ENCODE measurements around the gene MCRIP2. TPM values are rescaled to one million over a fixed set of nuclear protein-coding genes. Genes with fewer than 3 reads are reported as not detected.

The MCRIP2 gene
- polyA plus RNA-seq, 1 donor from 2014 or later: 29.1 TPM

GRCh38 chr16:677316-678190, 35.9 kb downstream of the MCRIP2 start:
- Histone ChIP-seq H3K4me3 (ENCODE audit: low read length) (no peak overlapping the region), H3F3A (ENCODE audit: insufficient read depth, low read length, poor library complexity, severe bottlenecking) (no peaks in the 10 kb centered on the region), H3K9me3 (ENCODE audit: low read length) (no peaks in the 10 kb centered on the region), H4K20me1 (ENCODE audit: insufficient read depth) (peaks cover 6% of the 10 kb centered on the region), H2AFZ (ENCODE audit: low read depth, low read length) (no peak overlapping the region), H3K9ac (ENCODE audit: low read length) (no peak overlapping the region), H3K36me3 (ENCODE audit: insufficient read depth, low read length) (no peaks in the 10 kb centered on the region), H3K9me2 (ENCODE audit: insufficient read depth, low read length) (no peaks in the 10 kb centered on the region), H3K27me3 (ENCODE audit: insufficient read depth, low read depth, low read length) (peaks cover 3% of the 10 kb centered on the region), H3K4me2 (ENCODE audit: low read length) (no peak overlapping the region), H3K79me2 (replicated peaks; ENCODE audit: insufficient read depth, low read length) (peaks cover 14% of the 10 kb centered on the region), H3K27ac (ENCODE audit: low read length) (no peak overlapping the region)
- TF ChIP-seq REST (IDR thresholded peaks at IDR 0.05; ENCODE audit: borderline replicate concordance) (no peak), RAD21 (conservative IDR thresholded peaks at IDR 0.05) (no peak), POLR2AphosphoS5 (IDR thresholded peaks at IDR 0.05) (no peak), EZH2 (IDR thresholded peaks at IDR 0.05; ENCODE audit: borderline replicate concordance, insufficient read depth, low read length, poor library complexity, severe bottlenecking) (no peak), TAF1 (IDR thresholded peaks at IDR 0.05; ENCODE audit: low read depth) (no peak), MXI1 (conservative IDR thresholded peaks at IDR 0.05; ENCODE audit: poor library complexity, severe bottlenecking) (no peak), EP300 (conservative IDR thresholded peaks at IDR 0.05; ENCODE audit: poor library complexity, severe bottlenecking) (no peak), SMC3 (conservative IDR thresholded peaks at IDR 0.05; ENCODE audit: poor library complexity) (no peak)
- TF ChIP-seq, protein P1, sequence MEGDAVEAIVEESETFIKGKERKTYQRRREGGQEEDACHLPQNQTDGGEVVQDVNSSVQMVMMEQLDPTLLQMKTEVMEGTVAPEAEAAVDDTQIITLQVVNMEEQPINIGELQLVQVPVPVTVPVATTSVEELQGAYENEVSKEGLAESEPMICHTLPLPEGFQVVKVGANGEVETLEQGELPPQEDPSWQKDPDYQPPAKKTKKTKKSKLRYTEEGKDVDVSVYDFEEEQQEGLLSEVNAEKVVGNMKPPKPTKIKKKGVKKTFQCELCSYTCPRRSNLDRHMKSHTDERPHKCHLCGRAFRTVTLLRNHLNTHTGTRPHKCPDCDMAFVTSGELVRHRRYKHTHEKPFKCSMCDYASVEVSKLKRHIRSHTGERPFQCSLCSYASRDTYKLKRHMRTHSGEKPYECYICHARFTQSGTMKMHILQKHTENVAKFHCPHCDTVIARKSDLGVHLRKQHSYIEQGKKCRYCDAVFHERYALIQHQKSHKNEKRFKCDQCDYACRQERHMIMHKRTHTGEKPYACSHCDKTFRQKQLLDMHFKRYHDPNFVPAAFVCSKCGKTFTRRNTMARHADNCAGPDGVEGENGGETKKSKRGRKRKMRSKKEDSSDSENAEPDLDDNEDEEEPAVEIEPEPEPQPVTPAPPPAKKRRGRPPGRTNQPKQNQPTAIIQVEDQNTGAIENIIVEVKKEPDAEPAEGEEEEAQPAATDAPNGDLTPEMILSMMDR (IDR thresholded peaks at IDR 0.05; ENCODE audit: poor library complexity, severe bottlenecking): no peak

- H3K79me2 ChIP-seq (replicated peaks; ENCODE audit: insufficient read depth, low read length): peaks cover 18% of the 10 kb centered on the region
- H3K4me3 ChIP-seq (ENCODE audit: low read length): no peak overlapping the region
- no peak overlapping the region for H3K9ac ChIP-seq (ENCODE audit: low read length)
- H3F3A ChIP-seq (ENCODE audit: insufficient read depth, low read length, poor library complexity, severe bottlenecking): no peaks in the 10 kb centered on the region
- H3K4me2 ChIP-seq (ENCODE audit: low read length): no peak overlapping the region
- H3K9me3 ChIP-seq (ENCODE audit: low read length): no peaks in the 10 kb centered on the region
- no peak for TF ChIP-seq EP300 (conservative IDR thresholded peaks at IDR 0.05; ENCODE audit: poor library complexity, severe bottlenecking)
- TF ChIP-seq EZH2 (IDR thresholded peaks at IDR 0.05; ENCODE audit: borderline replicate concordance, insufficient read depth, low read length, poor library complexity, severe bottlenecking): no peak
- TF ChIP-seq TAF1 (IDR thresholded peaks at IDR 0.05; ENCODE audit: low read depth): no peak
- TF ChIP-seq REST (IDR thresholded peaks at IDR 0.05; ENCODE audit: borderline replicate concordance): no peak
- no peak for TF ChIP-seq RAD21 (conservative IDR thresholded peaks at IDR 0.05)
- TF ChIP-seq MXI1 (conservative IDR thresholded peaks at IDR 0.05; ENCODE audit: poor library complexity, severe bottlenecking): no peak
- TF ChIP-seq, protein P1 (IDR thresholded peaks at IDR 0.05; ENCODE audit: poor library complexity, severe bottlenecking): no peak
- no peak for TF ChIP-seq POLR2AphosphoS5 (IDR thresholded peaks at IDR 0.05)
- TF ChIP-seq SMC3 (conservative IDR thresholded peaks at IDR 0.05; ENCODE audit: poor library complexity): no peak
- H3K27me3 ChIP-seq (ENCODE audit: insufficient read depth, low read depth, low read length): peaks cover 3% of the 10 kb centered on the region
- H3K27ac ChIP-seq (ENCODE audit: low read length): no peak overlapping the region
- H3K9me2 ChIP-seq (ENCODE audit: insufficient read depth, low read length): no peaks in the 10 kb centered on the region
- no peak overlapping the region for H2AFZ ChIP-seq (ENCODE audit: low read depth, low read length)
- H4K20me1 ChIP-seq (ENCODE audit: insufficient read depth): peaks cover 6% of the 10 kb centered on the region
- no peaks in the 10 kb centered on the region for H3K36me3 ChIP-seq (ENCODE audit: insufficient read depth, low read length)
Observed at GRCh38 chr16:678209-678857, 36.7 kb downstream of the MCRIP2 start.

Data from neural cell (in vitro differentiated cells).